Measurements from ENCODE around the gene KLK13. TPM values are rescaled to one million over a fixed set of nuclear protein-coding genes. Genes with fewer than 3 reads are reported as not detected.

The KLK13 gene
- polyA plus RNA-seq, 6 donors from 2014 or later, result not detected

DNA sequence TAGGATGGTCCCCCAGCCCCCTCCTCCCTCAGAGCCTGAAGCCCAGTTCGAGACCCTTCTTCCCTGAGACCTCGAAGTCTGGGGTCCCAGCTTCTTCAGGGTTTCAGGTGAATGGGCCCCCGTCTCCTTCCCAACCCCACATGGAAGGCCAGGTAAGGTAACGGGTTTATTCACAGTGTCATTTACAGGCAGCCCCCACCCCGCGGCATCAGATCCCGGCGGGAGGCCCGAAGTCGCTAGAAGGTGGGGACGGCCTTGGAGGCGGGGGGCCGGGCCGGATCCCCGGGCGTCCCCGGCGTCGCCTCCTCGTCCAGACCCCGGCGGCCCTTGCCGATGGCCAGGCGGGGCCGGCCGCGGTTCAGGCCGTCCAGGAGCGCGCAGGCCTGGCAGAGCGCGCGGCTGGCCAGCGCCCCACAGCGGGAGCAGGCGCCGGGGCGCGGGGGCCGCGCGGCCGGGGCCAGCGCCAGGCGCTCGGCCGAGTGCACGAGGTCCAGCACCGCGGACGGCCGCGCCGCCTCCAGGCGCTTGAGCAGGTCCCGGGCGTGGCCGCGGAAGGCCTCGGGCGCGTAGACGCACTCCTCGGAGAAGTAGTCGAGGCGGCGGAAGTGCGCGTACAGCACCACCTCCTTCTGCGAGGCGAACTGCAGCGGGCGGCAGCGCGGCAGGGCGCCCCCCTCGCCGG lies 33.6 kb upstream of the KLK13 start:
- no peaks in the 10 kb centered on the region for H3K27me3 Mint-ChIP-seq
- H3K4me1 Mint-ChIP-seq, result peaks cover 15 to 32% (median 25%) of the 10 kb centered on the region in 3 donors
- H3K36me3 Mint-ChIP-seq, result peaks cover 10 to 22% of the 10 kb centered on the region in 2 donors
- no peaks in the 10 kb centered on the region for H3K9me3 Mint-ChIP-seq
- ATAC-seq (ENCODE audit: low read depth in 2 of 2) (peak in 1 of 2 donors; percentile 65), DNase-seq (no peak)
- H3K27ac Mint-ChIP-seq, result no peak overlapping the region
- H3K4me3 Mint-ChIP-seq, result peak overlapping the region in 1 of 8 donors; percentile 47

DNA sequence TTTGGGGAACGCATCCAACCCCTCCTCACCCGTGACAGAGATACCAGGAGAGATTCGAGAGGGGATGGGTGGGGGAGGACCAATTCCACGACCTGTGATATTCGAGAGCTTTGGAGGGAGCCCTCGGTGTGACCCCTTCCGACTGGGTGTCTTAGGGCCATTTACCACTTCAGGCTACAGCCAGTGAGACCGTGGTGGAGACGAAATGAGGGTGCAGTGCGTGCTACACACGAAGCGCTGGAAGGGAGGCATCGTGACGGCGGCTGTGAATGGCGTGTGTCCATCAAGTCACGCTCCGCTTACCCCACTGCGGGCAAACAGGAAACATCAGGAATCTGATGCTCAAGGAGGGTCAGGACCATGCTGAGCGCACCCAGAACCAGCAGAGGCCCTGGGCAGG lies 32.9 kb upstream of the KLK13 start:
- Mint-ChIP-seq H3K4me3 (peak overlapping the region in 2 of 8 donors; percentile 47), H3K27me3 (no peaks in the 10 kb centered on the region), H3K27ac (peak overlapping the region in 2 of 6 donors; percentile 20 to 57), H3K9me3 (no peaks in the 10 kb centered on the region), H3K4me1 (peaks cover 15 to 30% (median 25%) of the 10 kb centered on the region in 3 donors), H3K36me3 (peaks cover 5 to 19% of the 10 kb centered on the region in 2 donors)
- DNase-seq (no peak), ATAC-seq (ENCODE audit: low read depth in 2 of 2) (no peak)

GRCh38 chr19:51097166-51097738 lies 32.4 kb upstream of the KLK13 start:
- Mint-ChIP-seq H3K36me3 (peaks cover 4 to 14% of the 10 kb centered on the region in 2 donors), H3K27ac (peak overlapping the region in 3 of 6 donors; percentile 11 to 89 (median 40)), H3K27me3 (no peaks in the 10 kb centered on the region), H3K4me3 (peak overlapping the region in 2 of 8 donors; percentile 31 to 47), H3K4me1 (peaks cover 17 to 25% (median 20%) of the 10 kb centered on the region in 3 donors), H3K9me3 (no peaks in the 10 kb centered on the region)
- ATAC-seq (ENCODE audit: low read depth in 2 of 2), result peak; percentile 43 to 71
- peak; percentile 41 for DNase-seq

DNA sequence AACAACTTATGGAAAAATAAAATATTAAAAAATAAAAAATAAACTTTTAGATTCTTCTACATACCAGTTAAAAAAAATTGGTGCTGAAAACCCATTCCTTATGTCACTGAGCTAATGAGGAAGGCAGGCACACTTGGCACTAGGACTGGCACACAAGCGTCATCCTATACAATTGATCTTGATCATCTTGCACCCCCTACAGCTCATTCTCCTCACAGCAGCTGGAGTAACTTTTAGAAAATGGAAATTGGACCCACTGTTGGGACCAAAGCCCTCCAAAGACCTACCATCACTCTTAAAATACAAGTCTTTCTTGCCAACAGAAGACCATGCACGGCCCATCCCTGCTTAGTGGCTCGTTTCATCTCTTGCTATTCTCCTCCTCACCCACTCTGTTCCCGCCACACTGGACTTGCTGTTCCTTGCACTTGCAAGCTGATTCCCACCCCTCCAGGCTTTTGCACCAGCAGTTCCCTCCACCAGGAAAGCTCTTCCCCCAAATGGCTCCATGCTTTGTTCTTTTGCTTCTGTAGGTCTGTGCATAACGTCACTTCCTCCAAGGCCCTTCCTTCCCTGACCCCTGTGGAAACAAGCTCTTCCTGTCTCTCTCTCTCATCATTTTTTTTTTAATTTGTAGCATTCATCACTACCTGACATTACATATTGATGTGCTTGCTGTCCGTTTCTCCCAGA lies 31.7 kb upstream of the KLK13 start:
- Mint-ChIP-seq H3K27me3 (no peaks in the 10 kb centered on the region), H3K4me1 (peaks cover 17 to 25% (median 20%) of the 10 kb centered on the region in 3 donors), H3K4me3 (peak overlapping the region in 1 of 8 donors; percentile 31), H3K27ac (peak overlapping the region in 3 of 6 donors; percentile 11 to 89 (median 40)), H3K9me3 (no peaks in the 10 kb centered on the region), H3K36me3 (peaks cover 4 to 14% of the 10 kb centered on the region in 2 donors)
- DNase-seq (no peak), ATAC-seq (ENCODE audit: low read depth in 2 of 2) (no peak)

GRCh38 chr19:51094696-51095279 lies 29.9 kb upstream of the KLK13 start:
- Mint-ChIP-seq H3K9me3 (no peaks in the 10 kb centered on the region), H3K4me1 (peaks cover 14 to 18% (median 14%) of the 10 kb centered on the region in 3 donors), H3K27ac (peak overlapping the region in 3 of 6 donors; percentile 26 to 87 (median 84)), H3K27me3 (no peaks in the 10 kb centered on the region), H3K4me3 (no peak overlapping the region), H3K36me3 (peaks cover 4 to 10% of the 10 kb centered on the region in 2 donors)
- DNase-seq (no peak), ATAC-seq (ENCODE audit: low read depth in 2 of 2) (no peak)

- Mint-ChIP-seq H3K36me3 (peaks cover 0 to 4% of the 10 kb centered on the region in 2 donors), H3K27ac (peak overlapping the region in 1 of 6 donors; percentile 84), H3K27me3 (no peaks in the 10 kb centered on the region), H3K4me3 (no peak overlapping the region), H3K9me3 (no peaks in the 10 kb centered on the region), H3K4me1 (peaks cover 7 to 17% (median 12%) of the 10 kb centered on the region in 3 donors)
- DNase-seq (no peak), ATAC-seq (ENCODE audit: low read depth in 2 of 2) (no peak)
These were observed 28.8 kb upstream of the KLK13 start for GRCh38 chr19:51093510-51094345.

- H3K4me1 Mint-ChIP-seq, result peaks cover 7 to 17% (median 12%) of the 10 kb centered on the region in 3 donors
- DNase-seq, result no peak
These were observed 28.2 kb upstream of the KLK13 start for GRCh38 chr19:51093101-51093500.

GRCh38 chr19:51091895-51092873 lies 27.3 kb upstream of the KLK13 start:
- peak overlapping the region in 3 of 6 donors; percentile 1 to 75 (median 62) for H3K27ac Mint-ChIP-seq
- H3K4me3 Mint-ChIP-seq, result no peak overlapping the region
- H3K9me3 Mint-ChIP-seq, result no peaks in the 10 kb centered on the region
- H3K27me3 Mint-ChIP-seq, result no peaks in the 10 kb centered on the region
- H3K4me1 Mint-ChIP-seq, result peaks cover 6 to 15% (median 12%) of the 10 kb centered on the region in 3 donors
- ATAC-seq (ENCODE audit: low read depth in 2 of 2), result no peak
- peaks cover 0 to 4% of the 10 kb centered on the region in 2 donors for H3K36me3 Mint-ChIP-seq
- no peak for DNase-seq

More at GRCh38 chr19:51093101-51093500, 28.2 kb upstream of the KLK13 start:
- Mint-ChIP-seq H3K27ac (peak overlapping the region in 1 of 6 donors; percentile 3), H3K4me3 (no peak overlapping the region), H3K9me3 (no peaks in the 10 kb centered on the region), H3K27me3 (no peaks in the 10 kb centered on the region), H3K36me3 (peaks cover 0 to 4% of the 10 kb centered on the region in 2 donors)
- no peak for ATAC-seq (ENCODE audit: low read depth in 2 of 2)

- no peak for DNase-seq
- peak overlapping the region in 1 of 6 donors; percentile 63 for H3K27ac Mint-ChIP-seq
- H3K4me1 Mint-ChIP-seq, result peaks cover 6 to 10% (median 6%) of the 10 kb centered on the region in 3 donors
These were observed 26.2 kb upstream of the KLK13 start for GRCh38 chr19:51091126-51091525.

DNA sequence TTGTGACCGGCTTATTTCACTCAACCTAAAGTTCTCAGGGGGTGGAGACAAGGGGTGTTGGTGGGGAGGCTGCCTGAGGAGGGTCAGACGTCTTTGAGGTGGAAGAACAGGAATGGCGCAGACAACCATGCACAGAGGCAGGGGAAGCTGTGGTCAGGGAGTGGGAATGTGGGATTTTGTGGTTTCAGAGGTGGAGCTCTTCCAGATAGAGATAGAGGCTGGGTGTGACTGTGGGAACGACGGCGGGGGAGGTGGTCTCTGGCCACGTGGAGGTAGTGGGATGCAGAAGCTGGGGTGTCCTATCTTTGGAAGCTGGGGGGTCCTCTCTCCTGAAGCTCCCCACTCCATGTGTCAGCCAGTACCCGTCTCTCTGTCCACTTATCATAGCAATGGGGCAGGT lies 25.6 kb upstream of the KLK13 start:
- Mint-ChIP-seq H3K27ac (peak overlapping the region in 1 of 6 donors; percentile 5), H3K4me3 (peak overlapping the region in 1 of 8 donors; percentile 52), H3K9me3 (no peaks in the 10 kb centered on the region), H3K4me1 (peaks cover 6 to 10% (median 6%) of the 10 kb centered on the region in 3 donors), H3K27me3 (no peaks in the 10 kb centered on the region), H3K36me3 (no peaks in the 10 kb centered on the region)
- no peak for ATAC-seq (ENCODE audit: low read depth in 2 of 2)
- DNase-seq, result no peak

More at GRCh38 chr19:51091126-51091525, 26.2 kb upstream of the KLK13 start:
- ATAC-seq (ENCODE audit: low read depth in 2 of 2), result no peak
- H3K27me3 Mint-ChIP-seq, result no peaks in the 10 kb centered on the region
- no peaks in the 10 kb centered on the region for H3K36me3 Mint-ChIP-seq
- H3K4me3 Mint-ChIP-seq, result peak overlapping the region in 1 of 8 donors; percentile 35
- H3K9me3 Mint-ChIP-seq, result no peaks in the 10 kb centered on the region

DNA sequence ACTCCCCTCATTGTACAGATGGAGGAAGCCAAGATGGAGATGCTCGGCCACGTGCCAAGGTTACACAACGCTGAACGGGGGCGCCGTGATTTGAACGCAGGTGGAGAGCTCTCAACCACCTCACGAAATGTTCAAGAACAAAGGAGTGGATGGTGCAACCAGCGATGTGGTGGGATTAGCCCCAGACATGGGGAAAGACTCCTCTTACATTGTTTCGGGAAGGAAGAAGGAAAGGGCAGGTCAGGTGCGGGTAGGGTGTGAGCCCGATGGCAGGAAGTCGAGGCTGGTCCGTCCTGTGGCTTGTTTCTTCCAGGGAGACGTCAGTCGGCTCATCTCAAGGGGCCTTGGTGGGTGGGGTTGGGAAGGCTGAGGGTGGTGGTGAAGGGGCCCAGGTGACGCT lies 24.9 kb upstream of the KLK13 start:
- DNase-seq (no peak), ATAC-seq (ENCODE audit: low read depth in 2 of 2) (no peak)
- no peaks in the 10 kb centered on the region for H3K9me3 Mint-ChIP-seq
- peak overlapping the region in 1 of 6 donors; percentile 80 for H3K27ac Mint-ChIP-seq
- H3K4me3 Mint-ChIP-seq, result no peak overlapping the region
- no peaks in the 10 kb centered on the region for H3K27me3 Mint-ChIP-seq
- no peaks in the 10 kb centered on the region for H3K36me3 Mint-ChIP-seq
- peaks cover 6 to 10% (median 6%) of the 10 kb centered on the region in 3 donors for H3K4me1 Mint-ChIP-seq

Measured in naive B cell (primary cell).